ENCODE results near the gene PDE4D.

GRCh38 chr5:59412428-59412827, 481.1 kb downstream of the PDE4D start:
- no peak for TF ChIP-seq CTCF (conservative IDR thresholded peaks at IDR 0.05 in 1 of 2, IDR thresholded peaks at IDR 0.05 in 1 of 2; ENCODE audit: extremely low read depth in 1 of 2, insufficient read depth in 1 of 2, low read depth in 1 of 2, low read length in 2 of 2)
- no peak for TF ChIP-seq EZH2 (IDR thresholded peaks at IDR 0.05; ENCODE audit: borderline replicate concordance, low read length)
